Measurements from ENCODE around the gene TNNT3. TPM values are rescaled to one million over a fixed set of nuclear protein-coding genes. Genes with fewer than 3 reads are reported as not detected.

TNNT3 gene
- total RNA-seq, 1 experiment from 2014 or later, result not detected

GRCh38 chr11:1949922-1950321 lies 30.4 kb downstream of the TNNT3 start:
- Histone ChIP-seq H3K79me2 (ENCODE audit: low read depth) (no peaks in the 10 kb centered on the region), H3K9me2 (ENCODE audit: insufficient read depth) (no peaks in the 10 kb centered on the region), H2AFZ (no peak overlapping the region), H4K20me1 (ENCODE audit: insufficient read depth) (no peaks in the 10 kb centered on the region), H3K36me3 (ENCODE audit: low read depth) (no peaks in the 10 kb centered on the region), H3K4me1 (replicated peaks; ENCODE audit: insufficient read depth) (no peaks in the 10 kb centered on the region), H3K4me3 (no peak overlapping the region), H3K9me3 (ENCODE audit: insufficient read depth, low read depth) (no peaks in the 10 kb centered on the region), H3K4me2 (no peak overlapping the region), H3K27ac (no peak overlapping the region), H3K27me3 (ENCODE audit: insufficient read depth, low read depth) (no peaks in the 10 kb centered on the region), H3F3A (ENCODE audit: insufficient read depth, low read depth) (no peaks in the 10 kb centered on the region)
- DNase-seq, result no peak
- no TSS peak for BruUV-seq (replicated peaks)
- TF ChIP-seq CTCF (conservative IDR thresholded peaks at IDR 0.05) (no peak), EZH2 (IDR thresholded peaks at IDR 0.05; ENCODE audit: low read depth) (no peak)
- ChIA-PET POLR2A (ENCODE audit: unreplicated experiment) (no interaction called here), CTCF (no interaction called here)
- intact Hi-C loops (cut with micrococcal nuclease; ENCODE audit: unreplicated experiment), result no loop called here

DNA sequence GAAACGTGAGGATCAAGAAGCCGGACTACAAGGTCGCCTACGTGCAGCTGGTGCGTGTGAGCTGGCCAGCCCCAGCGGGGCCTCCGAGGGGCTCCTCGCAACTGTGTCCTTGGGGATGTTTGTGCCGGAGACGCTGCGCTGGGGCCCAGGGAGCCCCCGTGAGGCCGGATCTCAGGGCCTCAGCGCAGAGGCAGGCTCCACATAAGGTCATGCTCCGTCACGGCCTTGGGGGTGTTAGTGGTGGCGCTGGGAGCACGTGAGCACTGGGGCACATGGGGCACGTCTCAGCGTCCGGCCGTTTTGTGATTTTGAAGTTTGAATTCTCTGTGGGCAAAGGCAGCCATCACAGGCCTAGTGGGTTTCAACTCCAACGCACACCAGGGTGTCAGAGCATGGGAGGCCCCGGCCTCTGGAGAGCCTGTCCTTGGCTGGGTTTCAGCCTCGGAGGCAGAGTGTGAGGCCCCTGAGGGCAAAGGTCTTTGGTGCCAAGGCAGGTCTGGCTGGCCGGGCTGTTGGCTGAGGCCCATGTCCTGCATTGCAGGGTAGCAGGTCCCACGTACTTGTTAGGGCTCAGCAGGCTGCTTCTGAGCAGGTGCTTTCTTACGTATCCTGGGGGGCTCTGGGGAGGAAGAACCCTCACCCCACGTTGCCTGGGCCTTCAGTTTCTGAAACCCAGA lies 33.4 kb downstream of the TNNT3 start:
- Histone ChIP-seq H4K20me1 (ENCODE audit: insufficient read depth) (no peaks in the 10 kb centered on the region), H2AFZ (no peak overlapping the region), H3K9me3 (ENCODE audit: insufficient read depth, low read depth) (no peaks in the 10 kb centered on the region), H3K79me2 (ENCODE audit: low read depth) (no peaks in the 10 kb centered on the region), H3K4me3 (no peak overlapping the region), H3F3A (ENCODE audit: insufficient read depth, low read depth) (no peaks in the 10 kb centered on the region), H3K9me2 (ENCODE audit: insufficient read depth) (no peaks in the 10 kb centered on the region), H3K4me2 (no peak overlapping the region), H3K27me3 (ENCODE audit: insufficient read depth, low read depth) (no peaks in the 10 kb centered on the region), H3K27ac (no peak overlapping the region), H3K4me1 (replicated peaks; ENCODE audit: insufficient read depth) (no peaks in the 10 kb centered on the region), H3K36me3 (ENCODE audit: low read depth) (no peaks in the 10 kb centered on the region)
- DNase-seq, result no peak
- TF ChIP-seq CTCF (conservative IDR thresholded peaks at IDR 0.05) (no peak), EZH2 (IDR thresholded peaks at IDR 0.05; ENCODE audit: low read depth) (no peak)
- no TSS peak for BruUV-seq (replicated peaks)
- CTCF ChIA-PET, result no interaction called here
- intact Hi-C loops (cut with micrococcal nuclease; ENCODE audit: unreplicated experiment), result no loop called here
- POLR2A ChIA-PET (ENCODE audit: unreplicated experiment), result no interaction called here

DNA sequence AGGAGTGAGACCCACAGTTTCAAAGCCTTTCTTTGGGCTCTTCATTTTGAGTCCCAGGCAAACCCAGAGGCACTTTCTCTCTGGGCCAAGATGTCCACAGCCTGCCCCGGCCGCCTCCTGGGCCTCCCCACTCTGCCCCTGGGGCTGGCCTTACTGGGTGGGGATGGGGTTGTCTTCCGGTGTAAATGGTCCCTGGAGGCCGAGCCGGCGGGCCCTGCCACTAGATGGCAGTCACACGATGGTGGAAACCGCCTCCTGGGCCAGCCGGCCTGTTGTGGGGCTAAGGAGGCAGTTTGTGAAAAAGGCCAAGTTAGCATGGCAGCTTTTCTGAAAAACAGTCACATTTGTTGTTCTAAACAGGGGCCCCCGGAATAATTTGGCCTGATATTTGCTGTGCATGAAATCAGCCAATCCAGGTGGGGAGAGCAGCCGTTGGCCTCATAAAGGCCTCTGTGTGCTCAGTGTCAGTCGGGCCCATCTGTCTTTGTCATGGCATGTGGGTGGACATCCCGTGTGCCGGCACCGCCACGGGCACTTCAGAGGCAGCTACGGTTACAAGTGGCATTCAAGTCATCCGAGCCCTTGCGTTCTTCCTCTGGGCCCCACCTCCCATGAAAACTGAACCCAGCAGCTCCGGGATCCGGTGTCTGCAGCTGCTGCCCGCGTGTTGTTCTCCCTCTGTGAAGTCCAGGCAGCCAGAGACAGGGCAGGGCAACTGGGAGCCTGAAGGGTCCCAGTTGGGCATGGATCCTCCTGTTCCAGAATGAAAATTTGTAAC lies 34.2 kb downstream of the TNNT3 start:
- Histone ChIP-seq H3K36me3 (ENCODE audit: low read depth) (no peaks in the 10 kb centered on the region), H3K4me2 (no peak overlapping the region), H3F3A (ENCODE audit: insufficient read depth, low read depth) (no peaks in the 10 kb centered on the region), H3K9me3 (ENCODE audit: insufficient read depth, low read depth) (no peaks in the 10 kb centered on the region), H3K9me2 (ENCODE audit: insufficient read depth) (no peaks in the 10 kb centered on the region), H3K27ac (no peak overlapping the region), H3K4me3 (no peak overlapping the region), H4K20me1 (ENCODE audit: insufficient read depth) (no peaks in the 10 kb centered on the region), H3K4me1 (replicated peaks; ENCODE audit: insufficient read depth) (no peaks in the 10 kb centered on the region), H3K79me2 (ENCODE audit: low read depth) (no peaks in the 10 kb centered on the region), H3K27me3 (ENCODE audit: insufficient read depth, low read depth) (no peaks in the 10 kb centered on the region), H2AFZ (no peak overlapping the region)
- DNase-seq, result peak in 1 of 2 experiments; percentile 21
- ChIA-PET CTCF (interaction anchor here (1.2 kb wide), 1 partner anchor 191 kb away, joined by 3 read pairs; no protein-coding TSS in a partner anchor), POLR2A (ENCODE audit: unreplicated experiment) (no interaction called here)
- intact Hi-C loops (cut with micrococcal nuclease; ENCODE audit: unreplicated experiment), result no loop called here
- TF ChIP-seq CTCF (conservative IDR thresholded peaks at IDR 0.05), result peak; percentile 33
- TF ChIP-seq EZH2 (IDR thresholded peaks at IDR 0.05; ENCODE audit: low read depth), result no peak
- no TSS peak for BruUV-seq (replicated peaks)
